WTC11 (cell line): Measurements from ENCODE around the gene TOP2B. TPM values are rescaled to one million over a fixed set of nuclear protein-coding genes. Genes with fewer than 3 reads are reported as not detected.

Experiments
- ATAC-seq: fragments of 200-7000 bp; cut with Tn5 transposase; 2 replicates; pipeline ENCODE4 v1.10.0; 2021; ENCODE audit warnings: mild to moderate bottlenecking, moderate library complexity
- CTCF ChIA-PET: fragments of 300-600 bp; sonication (Branson Sonifier 250); formaldehyde crosslinking; loops from one replicate; lab custom pipeline; 2021; ENCODE audit warnings: antibody characterized with exemption; lab: Charles Lee
- POLR2A ChIA-PET: fragments of 350-600 bp; sonication (Branson Sonifier 250); formaldehyde crosslinking; loops from one replicate; lab custom pipeline; 2021; ENCODE audit warnings: antibody characterized with exemption; lab: Charles Lee
- DNase-seq: peaks from one replicate; pipeline ENCODE4 v3.0.0; 2021; ENCODE audit warnings: low spot score
- H3K27ac Mint-ChIP-seq: 2 replicates; pipeline ENCODE4 v1.8.0; 2021; ENCODE audit warnings: mixed read lengths
- H3K27me3 Mint-ChIP-seq: 2 replicates; pipeline ENCODE4 v1.8.0; 2021; ENCODE audit warnings: low read depth, mild to moderate bottlenecking, moderate library complexity, mixed read lengths
- H3K36me3 Mint-ChIP-seq: 2 replicates; pipeline ENCODE4 v1.8.0; 2021; ENCODE audit warnings: mixed read lengths
- H3K4me1 Mint-ChIP-seq: 2 replicates; pipeline ENCODE4 v1.8.0; 2022; ENCODE audit warnings: mixed read lengths
- H3K4me3 Mint-ChIP-seq: 2 replicates; pipeline ENCODE4 v1.8.0; 2021; ENCODE audit warnings: mild to moderate bottlenecking, moderate library complexity, mixed read lengths
- H3K9me3 Mint-ChIP-seq: 2 replicates; pipeline ENCODE4 v1.8.0; 2021; ENCODE audit warnings: mixed read lengths
- ARID4B ChIP-seq: sonication (generic); formaldehyde crosslinking; IDR thresholded peaks from 2 replicates; pipeline ENCODE4 v1.8.0; 2023; ENCODE audit warnings: missing genetic modification reagents, mild to moderate bottlenecking, borderline replicate concordance
- ATF1 ChIP-seq: sonication (generic); formaldehyde crosslinking; IDR thresholded peaks from 2 replicates; pipeline ENCODE4 v1.8.1; 2023; ENCODE audit warnings: mild to moderate bottlenecking, moderate library complexity, missing genetic modification reagents
- E2F4 ChIP-seq: sonication (generic); formaldehyde crosslinking; IDR thresholded peaks from 2 replicates; pipeline ENCODE4 v1.8.1; 2022; ENCODE audit warnings: low read depth, mild to moderate bottlenecking, moderate library complexity, missing genetic modification reagents, borderline replicate concordance
- ESRRA ChIP-seq: sonication (generic); formaldehyde crosslinking; IDR thresholded peaks from 2 replicates; pipeline ENCODE4 v1.8.1; 2022; ENCODE audit warnings: mild to moderate bottlenecking, missing genetic modification reagents, borderline replicate concordance
- ETV6 ChIP-seq: sonication (generic); formaldehyde crosslinking; IDR thresholded peaks from 2 replicates; pipeline ENCODE4 v1.8.1; 2022; ENCODE audit warnings: mild to moderate bottlenecking, missing genetic modification reagents
- FOXK1 ChIP-seq: sonication (generic); formaldehyde crosslinking; IDR thresholded peaks from 2 replicates; pipeline ENCODE4 v1.8.0; 2022; ENCODE audit warnings: mild to moderate bottlenecking, moderate library complexity, missing genetic modification reagents
- FOXP1 ChIP-seq: sonication (generic); formaldehyde crosslinking; IDR thresholded peaks from 2 replicates; pipeline ENCODE4 v1.8.0; 2022; ENCODE audit warnings: missing genetic modification reagents, mild to moderate bottlenecking, moderate library complexity, borderline replicate concordance
- GABPB1 ChIP-seq: sonication (generic); formaldehyde crosslinking; IDR thresholded peaks from 2 replicates; pipeline ENCODE4 v1.8.1; 2023; ENCODE audit warnings: mild to moderate bottlenecking, missing genetic modification reagents
- GTF2I ChIP-seq: fragments of 250-450 bp; sonication (Bioruptor Pico); conservative IDR thresholded peaks from 2 replicates; pipeline ENCODE4 v1.4.0; 2021; ENCODE audit warnings: mild to moderate bottlenecking
- MYBL2 ChIP-seq: sonication (generic); formaldehyde crosslinking; IDR thresholded peaks from 2 replicates; pipeline ENCODE4 v1.8.1; 2023; ENCODE audit warnings: mild to moderate bottlenecking, moderate library complexity, missing genetic modification reagents
- NR2C2 ChIP-seq: sonication (generic); formaldehyde crosslinking; IDR thresholded peaks from 2 replicates; pipeline ENCODE4 v1.8.0; 2022; ENCODE audit warnings: mild to moderate bottlenecking, missing genetic modification reagents
- RELA ChIP-seq: sonication (generic); formaldehyde crosslinking; IDR thresholded peaks from 2 replicates; pipeline ENCODE4 v1.8.1; 2022; ENCODE audit warnings: missing genetic modification reagents, mild to moderate bottlenecking, borderline replicate concordance
- SMAD3 ChIP-seq: sonication (generic); formaldehyde crosslinking; IDR thresholded peaks from 2 replicates; pipeline ENCODE4 v1.8.0; 2022; ENCODE audit warnings: missing genetic modification reagents, mild to moderate bottlenecking, borderline replicate concordance
- ZNF317 ChIP-seq: sonication (generic); formaldehyde crosslinking; IDR thresholded peaks from 2 replicates; pipeline ENCODE4 v1.8.1; 2023; ENCODE audit warnings: low read depth, mild to moderate bottlenecking, moderate library complexity, missing genetic modification reagents, borderline replicate concordance
- total RNA-seq: library from RNA; stranded (reverse); gene quantifications from 3 replicates; pipeline ENCODE4 v1.2.3, GENCODE V29; 2021
- TF ChIP-seq, protein P1 (sequence below): sonication (generic); formaldehyde crosslinking; IDR thresholded peaks from 2 replicates; pipeline ENCODE4 v1.8.1; 2023; ENCODE audit warnings: mild to moderate bottlenecking, missing genetic modification reagents
- TF ChIP-seq, protein P2 (sequence below): sonication (generic); formaldehyde crosslinking; IDR thresholded peaks from 2 replicates; pipeline ENCODE4 v1.8.0; 2023; ENCODE audit warnings: mild to moderate bottlenecking, missing genetic modification reagents
- TF ChIP-seq, protein P3 (sequence below): sonication (generic); formaldehyde crosslinking; IDR thresholded peaks from 2 replicates; pipeline ENCODE4 v1.8.1; 2023; ENCODE audit warnings: mild to moderate bottlenecking, missing genetic modification reagents, moderate library complexity
- TF ChIP-seq, protein P4 (sequence below): sonication (generic); formaldehyde crosslinking; IDR thresholded peaks from 2 replicates; pipeline ENCODE4 v1.8.0; 2022; ENCODE audit warnings: mild to moderate bottlenecking, missing genetic modification reagents

The TOP2B gene
- total RNA-seq, 1 experiment from 2014 or later = 151 TPM

DNA sequence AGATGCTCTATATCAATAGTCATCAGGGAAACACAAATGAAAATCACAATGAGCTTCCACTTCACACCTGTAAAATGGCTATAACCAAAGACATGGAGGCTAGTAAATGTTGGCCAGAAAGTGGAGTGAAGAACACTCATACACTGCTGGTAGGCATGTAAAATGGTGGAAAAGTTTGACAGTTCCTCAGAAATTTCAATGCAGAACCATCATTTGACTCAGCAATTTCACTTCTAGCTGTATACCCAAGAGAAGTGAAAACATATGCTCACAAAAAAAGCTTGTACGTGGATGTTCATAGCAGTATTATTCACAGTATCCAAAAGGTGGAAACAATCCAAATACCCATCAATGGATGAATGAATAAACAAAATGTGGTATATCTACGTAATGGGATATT, 19.2 kb upstream of the TOP2B start:
- ATAC-seq = no peak

DNA sequence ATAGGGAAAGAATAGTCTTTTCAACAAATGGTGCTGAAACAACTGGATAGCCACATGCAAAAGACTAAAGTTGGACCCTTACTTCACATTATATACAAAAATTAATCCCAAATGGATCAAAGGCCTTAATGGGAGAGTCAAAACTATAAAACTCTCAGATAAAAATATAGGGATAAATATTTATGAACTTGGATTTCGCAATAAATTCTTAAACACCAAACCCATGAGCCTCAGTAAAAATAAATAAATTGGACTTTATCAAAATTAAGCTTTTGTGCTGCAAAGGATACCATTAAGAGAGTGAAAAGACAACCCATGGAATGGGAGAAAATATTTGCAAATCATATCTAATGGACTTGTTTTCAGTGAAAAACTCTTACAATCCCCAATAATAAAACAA, 18.7 kb upstream of the TOP2B start:
- Mint-ChIP-seq H3K27me3 (no peaks in the 10 kb centered on the region), H3K27ac (no peak overlapping the region), H3K4me3 (no peak overlapping the region), H3K4me1 (peaks cover 7% of the 10 kb centered on the region), H3K36me3 (no peaks in the 10 kb centered on the region), H3K9me3 (no peaks in the 10 kb centered on the region)
- TF ChIP-seq ATF1 (CRISPR knock-in tag) (no peak), E2F4 (no peak), ESRRA (CRISPR knock-in tag) (no peak), ZNF317 (CRISPR knock-in tag) (no peak), FOXP1 (CRISPR knock-in tag) (no peak), MYBL2 (no peak)
- TF ChIP-seq, protein P1, sequence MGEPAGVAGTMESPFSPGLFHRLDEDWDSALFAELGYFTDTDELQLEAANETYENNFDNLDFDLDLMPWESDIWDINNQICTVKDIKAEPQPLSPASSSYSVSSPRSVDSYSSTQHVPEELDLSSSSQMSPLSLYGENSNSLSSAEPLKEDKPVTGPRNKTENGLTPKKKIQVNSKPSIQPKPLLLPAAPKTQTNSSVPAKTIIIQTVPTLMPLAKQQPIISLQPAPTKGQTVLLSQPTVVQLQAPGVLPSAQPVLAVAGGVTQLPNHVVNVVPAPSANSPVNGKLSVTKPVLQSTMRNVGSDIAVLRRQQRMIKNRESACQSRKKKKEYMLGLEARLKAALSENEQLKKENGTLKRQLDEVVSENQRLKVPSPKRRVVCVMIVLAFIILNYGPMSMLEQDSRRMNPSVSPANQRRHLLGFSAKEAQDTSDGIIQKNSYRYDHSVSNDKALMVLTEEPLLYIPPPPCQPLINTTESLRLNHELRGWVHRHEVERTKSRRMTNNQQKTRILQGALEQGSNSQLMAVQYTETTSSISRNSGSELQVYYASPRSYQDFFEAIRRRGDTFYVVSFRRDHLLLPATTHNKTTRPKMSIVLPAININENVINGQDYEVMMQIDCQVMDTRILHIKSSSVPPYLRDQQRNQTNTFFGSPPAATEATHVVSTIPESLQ (CRISPR knock-in tag) = no peak
- TF ChIP-seq, protein P2, sequence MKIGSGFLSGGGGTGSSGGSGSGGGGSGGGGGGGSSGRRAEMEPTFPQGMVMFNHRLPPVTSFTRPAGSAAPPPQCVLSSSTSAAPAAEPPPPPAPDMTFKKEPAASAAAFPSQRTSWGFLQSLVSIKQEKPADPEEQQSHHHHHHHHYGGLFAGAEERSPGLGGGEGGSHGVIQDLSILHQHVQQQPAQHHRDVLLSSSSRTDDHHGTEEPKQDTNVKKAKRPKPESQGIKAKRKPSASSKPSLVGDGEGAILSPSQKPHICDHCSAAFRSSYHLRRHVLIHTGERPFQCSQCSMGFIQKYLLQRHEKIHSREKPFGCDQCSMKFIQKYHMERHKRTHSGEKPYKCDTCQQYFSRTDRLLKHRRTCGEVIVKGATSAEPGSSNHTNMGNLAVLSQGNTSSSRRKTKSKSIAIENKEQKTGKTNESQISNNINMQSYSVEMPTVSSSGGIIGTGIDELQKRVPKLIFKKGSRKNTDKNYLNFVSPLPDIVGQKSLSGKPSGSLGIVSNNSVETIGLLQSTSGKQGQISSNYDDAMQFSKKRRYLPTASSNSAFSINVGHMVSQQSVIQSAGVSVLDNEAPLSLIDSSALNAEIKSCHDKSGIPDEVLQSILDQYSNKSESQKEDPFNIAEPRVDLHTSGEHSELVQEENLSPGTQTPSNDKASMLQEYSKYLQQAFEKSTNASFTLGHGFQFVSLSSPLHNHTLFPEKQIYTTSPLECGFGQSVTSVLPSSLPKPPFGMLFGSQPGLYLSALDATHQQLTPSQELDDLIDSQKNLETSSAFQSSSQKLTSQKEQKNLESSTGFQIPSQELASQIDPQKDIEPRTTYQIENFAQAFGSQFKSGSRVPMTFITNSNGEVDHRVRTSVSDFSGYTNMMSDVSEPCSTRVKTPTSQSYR (CRISPR knock-in tag) = no peak
- TF ChIP-seq, protein P3, sequence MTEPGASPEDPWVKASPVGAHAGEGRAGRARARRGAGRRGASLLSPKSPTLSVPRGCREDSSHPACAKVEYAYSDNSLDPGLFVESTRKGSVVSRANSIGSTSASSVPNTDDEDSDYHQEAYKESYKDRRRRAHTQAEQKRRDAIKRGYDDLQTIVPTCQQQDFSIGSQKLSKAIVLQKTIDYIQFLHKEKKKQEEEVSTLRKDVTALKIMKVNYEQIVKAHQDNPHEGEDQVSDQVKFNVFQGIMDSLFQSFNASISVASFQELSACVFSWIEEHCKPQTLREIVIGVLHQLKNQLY = no peak
- DNase-seq = no peak
- ChIA-PET POLR2A (no interaction called here), CTCF (no interaction called here)
- ATAC-seq = no peak

More for the DNA sequence above, 19.2 kb upstream of the TOP2B start:
- CTCF ChIA-PET = no interaction called here
- POLR2A ChIA-PET = no interaction called here
- TF ChIP-seq, protein P4, sequence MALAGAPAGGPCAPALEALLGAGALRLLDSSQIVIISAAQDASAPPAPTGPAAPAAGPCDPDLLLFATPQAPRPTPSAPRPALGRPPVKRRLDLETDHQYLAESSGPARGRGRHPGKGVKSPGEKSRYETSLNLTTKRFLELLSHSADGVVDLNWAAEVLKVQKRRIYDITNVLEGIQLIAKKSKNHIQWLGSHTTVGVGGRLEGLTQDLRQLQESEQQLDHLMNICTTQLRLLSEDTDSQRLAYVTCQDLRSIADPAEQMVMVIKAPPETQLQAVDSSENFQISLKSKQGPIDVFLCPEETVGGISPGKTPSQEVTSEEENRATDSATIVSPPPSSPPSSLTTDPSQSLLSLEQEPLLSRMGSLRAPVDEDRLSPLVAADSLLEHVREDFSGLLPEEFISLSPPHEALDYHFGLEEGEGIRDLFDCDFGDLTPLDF (CRISPR knock-in tag) = no peak
- TF ChIP-seq SMAD3 = no peak
- Mint-ChIP-seq H3K4me3 (no peak overlapping the region), H3K27me3 (no peaks in the 10 kb centered on the region), H3K4me1 (peaks cover 3% of the 10 kb centered on the region), H3K27ac (no peak overlapping the region), H3K9me3 (no peaks in the 10 kb centered on the region), H3K36me3 (no peaks in the 10 kb centered on the region)
- no peak for DNase-seq

GRCh38 chr3:25679642-25680302, 15.1 kb upstream of the TOP2B start:
- no peaks in the 10 kb centered on the region for H3K27me3 Mint-ChIP-seq
- no peak for ATAC-seq
- 0 out of 2 replicates have a peak, but pooled peaks cover 4% of the 10 kb centered on the region for H3K4me1 Mint-ChIP-seq
- CTCF ChIA-PET = interaction anchor here (1.3 kb wide), 1 partner anchor 32 kb away, joined by 3 read pairs; no protein-coding TSS in a partner anchor
- H3K4me3 Mint-ChIP-seq = no peak overlapping the region
- no peak for TF ChIP-seq RELA
- TF ChIP-seq ARID4B (CRISPR knock-in tag) = no peak
- no peak for TF ChIP-seq NR2C2 (CRISPR knock-in tag)
- TF ChIP-seq GTF2I = no peak
- no peak for TF ChIP-seq ETV6 (CRISPR knock-in tag)
- TF ChIP-seq GABPB1 (CRISPR knock-in tag) = no peak
- TF ChIP-seq FOXK1 (CRISPR knock-in tag) = no peak
- TF ChIP-seq SMAD3 = no peak
- TF ChIP-seq, all 79 proteins: peak for 0
- H3K9me3 Mint-ChIP-seq = no peaks in the 10 kb centered on the region
- no peak overlapping the region for H3K27ac Mint-ChIP-seq
- no peaks in the 10 kb centered on the region for H3K36me3 Mint-ChIP-seq
- no peak for DNase-seq
- POLR2A ChIA-PET = no interaction called here
